ENCODE results near the gene ERBB2. TPM values are rescaled to one million over a fixed set of nuclear protein-coding genes. Genes with fewer than 3 reads are reported as not detected.
A peak's percentile ranks its signal among the peaks of the same experiment; 100 is the strongest.

ERBB2 gene
- total RNA-seq, 1 donor from 2014 or later, result 96.1 TPM

DNA sequence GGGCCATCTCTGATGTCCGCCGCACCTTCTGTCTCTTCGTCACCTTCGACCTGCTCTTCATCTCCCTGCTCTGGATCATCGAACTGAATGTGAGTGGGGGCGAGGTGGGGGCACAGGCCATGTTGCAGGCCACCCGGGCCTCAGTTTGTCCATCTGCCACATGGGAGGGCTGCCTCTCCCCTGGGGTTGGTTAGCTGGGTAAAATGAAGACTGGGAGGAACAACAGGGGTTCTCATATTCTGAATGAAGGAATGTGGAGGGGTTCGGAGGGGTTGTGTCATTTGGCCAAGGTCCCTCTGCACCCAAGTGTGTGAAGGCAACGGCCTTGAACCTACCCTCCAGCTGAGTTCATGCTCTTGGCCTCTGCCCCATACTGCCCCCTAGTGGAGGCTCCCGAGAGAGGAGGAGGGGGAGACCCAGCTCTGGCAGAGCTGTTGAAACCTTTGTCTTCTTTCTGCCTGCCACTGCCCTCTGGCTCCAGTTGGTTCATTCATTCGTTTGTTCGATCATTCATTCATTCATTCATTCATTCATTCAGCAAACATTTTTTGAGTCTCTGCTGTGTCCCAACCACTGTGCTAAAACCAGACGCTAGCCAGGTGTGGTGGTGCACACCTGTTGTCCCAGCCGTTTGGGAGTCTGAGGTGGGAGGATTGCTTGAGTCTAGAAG lies 46.1 kb upstream of the ERBB2 start:
- intact Hi-C loops (cut with DNase I), result no loop called here
- TF ChIP-seq, protein P1, sequence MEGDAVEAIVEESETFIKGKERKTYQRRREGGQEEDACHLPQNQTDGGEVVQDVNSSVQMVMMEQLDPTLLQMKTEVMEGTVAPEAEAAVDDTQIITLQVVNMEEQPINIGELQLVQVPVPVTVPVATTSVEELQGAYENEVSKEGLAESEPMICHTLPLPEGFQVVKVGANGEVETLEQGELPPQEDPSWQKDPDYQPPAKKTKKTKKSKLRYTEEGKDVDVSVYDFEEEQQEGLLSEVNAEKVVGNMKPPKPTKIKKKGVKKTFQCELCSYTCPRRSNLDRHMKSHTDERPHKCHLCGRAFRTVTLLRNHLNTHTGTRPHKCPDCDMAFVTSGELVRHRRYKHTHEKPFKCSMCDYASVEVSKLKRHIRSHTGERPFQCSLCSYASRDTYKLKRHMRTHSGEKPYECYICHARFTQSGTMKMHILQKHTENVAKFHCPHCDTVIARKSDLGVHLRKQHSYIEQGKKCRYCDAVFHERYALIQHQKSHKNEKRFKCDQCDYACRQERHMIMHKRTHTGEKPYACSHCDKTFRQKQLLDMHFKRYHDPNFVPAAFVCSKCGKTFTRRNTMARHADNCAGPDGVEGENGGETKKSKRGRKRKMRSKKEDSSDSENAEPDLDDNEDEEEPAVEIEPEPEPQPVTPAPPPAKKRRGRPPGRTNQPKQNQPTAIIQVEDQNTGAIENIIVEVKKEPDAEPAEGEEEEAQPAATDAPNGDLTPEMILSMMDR (IDR thresholded peaks at IDR 0.05), result peak; percentile 86
- H3K4me3 ChIP-seq, result no peak overlapping the region
- no peaks in the 10 kb centered on the region for H3K9me3 ChIP-seq
- H3K27ac ChIP-seq, result peak overlapping the region; percentile 34
- DNase-seq, result peak; percentile 80
- peaks cover 36% of the 10 kb centered on the region for H3K4me1 ChIP-seq
- peak; percentile 78 to 84 for ATAC-seq
- no peaks in the 10 kb centered on the region for H3K27me3 ChIP-seq (ENCODE audit: low read depth)
- peaks cover 44% of the 10 kb centered on the region for H3K36me3 ChIP-seq

DNA sequence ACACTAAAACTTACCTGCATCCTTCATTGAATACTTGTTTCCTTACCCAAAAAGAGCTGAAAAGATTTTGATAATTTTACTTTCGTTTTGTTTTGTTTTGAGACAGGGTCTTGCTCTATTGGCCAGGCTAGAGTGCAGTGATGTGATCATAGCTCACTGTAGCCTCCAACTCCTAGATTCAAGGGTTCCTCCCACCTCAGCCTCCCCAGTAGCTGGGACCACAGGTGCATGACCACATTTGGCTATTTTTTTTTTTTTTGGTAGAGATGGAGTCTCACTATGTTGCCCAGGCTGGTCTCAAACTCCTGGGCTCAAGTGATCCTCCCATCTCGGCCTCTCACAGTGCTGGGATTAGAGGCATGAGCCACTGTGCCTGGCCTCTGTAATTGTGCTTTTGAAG lies 44.8 kb upstream of the ERBB2 start:
- Histone ChIP-seq H3K9me3 (no peaks in the 10 kb centered on the region), H3K27me3 (ENCODE audit: low read depth) (no peaks in the 10 kb centered on the region), H3K4me1 (peaks cover 46% of the 10 kb centered on the region), H3K36me3 (peaks cover 54% of the 10 kb centered on the region), H3K4me3 (no peak overlapping the region), H3K27ac (no peak overlapping the region)
- ATAC-seq (no peak), DNase-seq (no peak)
- TF ChIP-seq, protein P1 (IDR thresholded peaks at IDR 0.05), result no peak
- intact Hi-C loops (cut with DNase I), result no loop called here

DNA sequence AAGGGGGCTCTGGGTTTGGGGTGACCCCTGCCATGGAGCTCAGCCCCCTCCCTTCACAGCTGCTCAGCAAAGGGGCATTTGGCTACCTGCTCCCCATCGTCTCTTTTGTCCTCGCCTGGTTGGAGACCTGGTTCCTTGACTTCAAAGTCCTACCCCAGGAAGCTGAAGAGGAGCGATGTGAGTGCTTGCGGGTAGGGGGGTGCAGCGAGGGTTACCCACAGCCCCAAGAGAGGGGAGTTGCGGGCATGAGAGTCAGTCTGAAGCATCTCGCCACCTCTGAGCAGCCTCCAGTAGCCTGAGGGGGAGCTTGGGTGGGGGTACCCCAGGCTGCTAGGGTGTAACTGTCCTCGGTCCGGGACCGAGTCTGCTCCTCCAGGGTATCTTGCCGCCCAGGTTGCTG lies 41.5 kb upstream of the ERBB2 start:
- peak overlapping the region; percentile 85 for H3K27ac ChIP-seq
- no peak for ATAC-seq
- intact Hi-C loops (cut with DNase I), result no loop called here

DNA sequence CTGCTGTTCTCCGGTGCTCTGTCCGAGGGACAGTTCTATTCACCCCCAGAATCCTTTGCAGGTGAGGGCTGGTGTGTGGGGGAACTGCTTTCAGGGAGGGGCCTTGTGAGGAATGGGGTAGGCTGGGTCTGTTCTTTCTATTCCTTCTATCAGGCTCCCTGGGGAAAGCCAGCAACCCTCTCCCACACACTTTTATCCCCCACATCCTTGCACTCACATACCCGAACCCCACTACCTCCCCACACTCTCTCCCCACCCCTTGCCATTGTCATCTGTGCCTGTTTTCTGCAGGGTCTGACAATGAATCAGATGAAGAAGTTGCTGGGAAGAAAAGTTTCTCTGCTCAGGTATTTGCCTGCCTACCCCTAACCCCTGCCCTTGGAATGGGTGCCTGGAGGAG lies 41.1 kb upstream of the ERBB2 start:
- Histone ChIP-seq H3K4me1 (peaks cover 55% of the 10 kb centered on the region), H3K27ac (peak overlapping the region; percentile 85), H3K4me3 (peak overlapping the region; percentile 2), H3K27me3 (ENCODE audit: low read depth) (no peaks in the 10 kb centered on the region), H3K9me3 (no peaks in the 10 kb centered on the region), H3K36me3 (peaks cover 84% of the 10 kb centered on the region)
- intact Hi-C loops (cut with DNase I), result no loop called here
- no peak for DNase-seq
- ATAC-seq, result no peak
- TF ChIP-seq, protein P1 (IDR thresholded peaks at IDR 0.05), result no peak

More for the DNA sequence above, 41.5 kb upstream of the ERBB2 start:
- TF ChIP-seq, protein P1 (IDR thresholded peaks at IDR 0.05), result no peak
- no peak for DNase-seq
- Histone ChIP-seq H3K27me3 (ENCODE audit: low read depth) (no peaks in the 10 kb centered on the region), H3K36me3 (peaks cover 84% of the 10 kb centered on the region), H3K4me3 (peak overlapping the region; percentile 2), H3K4me1 (peaks cover 55% of the 10 kb centered on the region), H3K9me3 (no peaks in the 10 kb centered on the region)

DNA sequence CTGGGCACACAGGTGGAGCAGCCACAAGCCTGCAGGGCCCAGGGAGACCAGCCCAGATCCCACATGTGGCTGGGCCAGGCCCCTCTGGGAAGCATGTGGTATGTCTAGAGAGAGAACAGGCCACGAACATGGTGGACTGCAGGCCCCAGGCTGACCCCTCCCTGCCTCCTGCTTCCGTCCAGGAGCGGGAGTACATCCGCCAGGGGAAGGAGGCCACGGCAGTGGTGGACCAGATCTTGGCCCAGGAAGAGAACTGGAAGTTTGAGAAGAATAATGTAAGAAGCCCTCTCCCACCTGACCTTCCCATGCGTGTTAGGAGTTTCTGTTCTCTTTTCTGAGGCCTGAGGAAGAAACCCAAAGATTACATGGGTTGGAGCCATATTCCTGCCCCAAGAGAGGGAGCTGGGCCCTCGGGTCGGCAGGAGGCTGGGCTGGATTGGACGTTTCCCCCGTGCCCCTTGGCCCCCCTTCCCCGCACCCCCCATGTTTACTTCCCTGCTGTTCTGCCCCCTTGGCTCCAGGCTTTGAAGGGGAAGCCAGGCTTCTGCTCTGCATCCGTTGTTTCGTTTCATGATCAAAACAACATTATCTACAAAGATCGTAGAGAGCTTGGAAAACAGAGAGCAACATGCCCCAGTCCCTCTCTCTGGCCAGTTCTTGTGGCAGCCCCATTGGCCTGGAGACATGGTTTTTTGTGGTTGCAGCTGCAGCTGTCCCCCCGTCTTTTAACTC lies 40.4 kb upstream of the ERBB2 start:
- Histone ChIP-seq H3K4me1 (peaks cover 56% of the 10 kb centered on the region), H3K36me3 (peaks cover 79% of the 10 kb centered on the region), H3K4me3 (no peak overlapping the region), H3K27ac (peak overlapping the region; percentile 85), H3K27me3 (ENCODE audit: low read depth) (no peaks in the 10 kb centered on the region), H3K9me3 (no peaks in the 10 kb centered on the region)
- ATAC-seq, result no peak
- no peak for DNase-seq
- intact Hi-C loops (cut with DNase I), result no loop called here
- TF ChIP-seq, protein P1 (IDR thresholded peaks at IDR 0.05), result no peak

All from lower lobe of right lung (tissue), 2 donors.